ENCODE data around the gene PCDHAC2.
A peak's percentile ranks its signal among the peaks of the same experiment; 100 is the strongest.

PCDHAC2 gene

GRCh38 chr5:140964356-140964755, 1.9 kb upstream of the PCDHAC2 start:
- H3K9ac ChIP-seq (ENCODE audit: low read length), result no peak overlapping the region
- no peak overlapping the region for H3K4me3 ChIP-seq (ENCODE audit: low read depth, low read length)
- no peaks in the 10 kb centered on the region for H3K36me3 ChIP-seq (ENCODE audit: control insufficient read depth, insufficient read depth, low read length)
- peaks cover 26% of the 10 kb centered on the region for H3K27me3 ChIP-seq (ENCODE audit: control insufficient read depth, insufficient read depth, low read length)
- H3K9me3 ChIP-seq (ENCODE audit: control insufficient read depth, insufficient read depth, low read depth, low read length), result no peaks in the 10 kb centered on the region
- peaks cover 18% of the 10 kb centered on the region for H3K4me1 ChIP-seq (ENCODE audit: control insufficient read depth, insufficient read depth, low read length)
- H3K27ac ChIP-seq (ENCODE audit: low read depth, low read length), result no peak overlapping the region

- Histone ChIP-seq H3K27me3 (ENCODE audit: control insufficient read depth, insufficient read depth, low read length) (peaks cover 26% of the 10 kb centered on the region), H3K9ac (ENCODE audit: low read length) (peak overlapping the region; percentile 80), H3K27ac (ENCODE audit: low read depth, low read length) (no peak overlapping the region), H3K9me3 (ENCODE audit: control insufficient read depth, insufficient read depth, low read depth, low read length) (no peaks in the 10 kb centered on the region), H3K4me1 (ENCODE audit: control insufficient read depth, insufficient read depth, low read length) (peaks cover 30% of the 10 kb centered on the region), H3K4me3 (ENCODE audit: low read depth, low read length) (peak overlapping the region; percentile 94), H3K36me3 (ENCODE audit: control insufficient read depth, insufficient read depth, low read length) (no peaks in the 10 kb centered on the region)
Observed at GRCh38 chr5:140965905-140966292, 377 bp upstream of the PCDHAC2 start.

GRCh38 chr5:140967226-140967893, 1.1 kb downstream of the PCDHAC2 start:
- Histone ChIP-seq H3K9ac (ENCODE audit: low read length) (peak overlapping the region; percentile 80), H3K4me3 (ENCODE audit: low read depth, low read length) (peak overlapping the region; percentile 94), H3K27me3 (ENCODE audit: control insufficient read depth, insufficient read depth, low read length) (peaks cover 26% of the 10 kb centered on the region), H3K4me1 (ENCODE audit: control insufficient read depth, insufficient read depth, low read length) (peaks cover 34% of the 10 kb centered on the region), H3K36me3 (ENCODE audit: control insufficient read depth, insufficient read depth, low read length) (no peaks in the 10 kb centered on the region), H3K27ac (ENCODE audit: low read depth, low read length) (no peak overlapping the region), H3K9me3 (ENCODE audit: control insufficient read depth, insufficient read depth, low read depth, low read length) (no peaks in the 10 kb centered on the region)

GRCh38 chr5:140969880-140970279, 3.6 kb downstream of the PCDHAC2 start:
- peaks cover 22% of the 10 kb centered on the region for H3K27me3 ChIP-seq (ENCODE audit: control insufficient read depth, insufficient read depth, low read length)
- H3K4me1 ChIP-seq (ENCODE audit: control insufficient read depth, insufficient read depth, low read length), result peaks cover 33% of the 10 kb centered on the region
- H3K4me3 ChIP-seq (ENCODE audit: low read depth, low read length), result peak overlapping the region; percentile 13; the same call in 1 of the 2 replicates
- H3K36me3 ChIP-seq (ENCODE audit: control insufficient read depth, insufficient read depth, low read length), result no peaks in the 10 kb centered on the region
- H3K27ac ChIP-seq (ENCODE audit: low read depth, low read length), result no peak overlapping the region
- no peaks in the 10 kb centered on the region for H3K9me3 ChIP-seq (ENCODE audit: control insufficient read depth, insufficient read depth, low read depth, low read length)
- H3K9ac ChIP-seq (ENCODE audit: low read length), result no peak overlapping the region

GRCh38 chr5:140973550-140973949, 7.3 kb downstream of the PCDHAC2 start:
- no peak overlapping the region for H3K9ac ChIP-seq (ENCODE audit: low read length)
- no peak overlapping the region for H3K4me3 ChIP-seq (ENCODE audit: low read depth, low read length)
- no peaks in the 10 kb centered on the region for H3K27me3 ChIP-seq (ENCODE audit: control insufficient read depth, insufficient read depth, low read length)
- H3K9me3 ChIP-seq (ENCODE audit: control insufficient read depth, insufficient read depth, low read depth, low read length), result no peaks in the 10 kb centered on the region
- no peak overlapping the region for H3K27ac ChIP-seq (ENCODE audit: low read depth, low read length)
- peaks cover 38% of the 10 kb centered on the region for H3K4me1 ChIP-seq (ENCODE audit: control insufficient read depth, insufficient read depth, low read length)
- no peaks in the 10 kb centered on the region for H3K36me3 ChIP-seq (ENCODE audit: control insufficient read depth, insufficient read depth, low read length)

- Histone ChIP-seq H3K9me3 (ENCODE audit: control insufficient read depth, insufficient read depth, low read depth, low read length) (no peaks in the 10 kb centered on the region), H3K36me3 (ENCODE audit: control insufficient read depth, insufficient read depth, low read length) (no peaks in the 10 kb centered on the region), H3K4me1 (ENCODE audit: control insufficient read depth, insufficient read depth, low read length) (peaks cover 23% of the 10 kb centered on the region), H3K4me3 (ENCODE audit: low read depth, low read length) (no peak overlapping the region), H3K27me3 (ENCODE audit: control insufficient read depth, insufficient read depth, low read length) (no peaks in the 10 kb centered on the region), H3K27ac (ENCODE audit: low read depth, low read length) (no peak overlapping the region), H3K9ac (ENCODE audit: low read length) (no peak overlapping the region)
Observed at GRCh38 chr5:140977003-140977402, 10.7 kb downstream of the PCDHAC2 start.

GRCh38 chr5:140978260-140978659, 12.0 kb downstream of the PCDHAC2 start:
- Histone ChIP-seq H3K36me3 (ENCODE audit: control insufficient read depth, insufficient read depth, low read length) (peaks cover 3% of the 10 kb centered on the region; the same call in 1 of the 2 replicates), H3K9me3 (ENCODE audit: control insufficient read depth, insufficient read depth, low read depth, low read length) (no peaks in the 10 kb centered on the region), H3K27ac (ENCODE audit: low read depth, low read length) (no peak overlapping the region), H3K4me3 (ENCODE audit: low read depth, low read length) (no peak overlapping the region), H3K9ac (ENCODE audit: low read length) (no peak overlapping the region), H3K4me1 (ENCODE audit: control insufficient read depth, insufficient read depth, low read length) (peaks cover 23% of the 10 kb centered on the region), H3K27me3 (ENCODE audit: control insufficient read depth, insufficient read depth, low read length) (no peaks in the 10 kb centered on the region)

GRCh38 chr5:140978983-140979382, 12.7 kb downstream of the PCDHAC2 start:
- no peak overlapping the region for H3K27ac ChIP-seq (ENCODE audit: low read depth, low read length)
- no peak overlapping the region for H3K9ac ChIP-seq (ENCODE audit: low read length)
- peaks cover 17% of the 10 kb centered on the region for H3K4me1 ChIP-seq (ENCODE audit: control insufficient read depth, insufficient read depth, low read length)
- H3K9me3 ChIP-seq (ENCODE audit: control insufficient read depth, insufficient read depth, low read depth, low read length), result no peaks in the 10 kb centered on the region
- peaks cover 3% of the 10 kb centered on the region; the same call in 1 of the 2 replicates for H3K36me3 ChIP-seq (ENCODE audit: control insufficient read depth, insufficient read depth, low read length)
- no peaks in the 10 kb centered on the region for H3K27me3 ChIP-seq (ENCODE audit: control insufficient read depth, insufficient read depth, low read length)
- H3K4me3 ChIP-seq (ENCODE audit: low read depth, low read length), result no peak overlapping the region

- no peak overlapping the region for H3K9ac ChIP-seq (ENCODE audit: low read length)
- peaks cover 28% of the 10 kb centered on the region for H3K4me1 ChIP-seq (ENCODE audit: control insufficient read depth, insufficient read depth, low read length)
- no peak overlapping the region for H3K4me3 ChIP-seq (ENCODE audit: low read depth, low read length)
- H3K27ac ChIP-seq (ENCODE audit: low read depth, low read length), result no peak overlapping the region
- no peaks in the 10 kb centered on the region for H3K9me3 ChIP-seq (ENCODE audit: control insufficient read depth, insufficient read depth, low read depth, low read length)
- no peaks in the 10 kb centered on the region for H3K27me3 ChIP-seq (ENCODE audit: control insufficient read depth, insufficient read depth, low read length)
- peaks cover 3% of the 10 kb centered on the region; the same call in 1 of the 2 replicates for H3K36me3 ChIP-seq (ENCODE audit: control insufficient read depth, insufficient read depth, low read length)
Observed at GRCh38 chr5:140982083-140982716, 15.9 kb downstream of the PCDHAC2 start.

GRCh38 chr5:140986117-140986521, 19.8 kb downstream of the PCDHAC2 start:
- no peaks in the 10 kb centered on the region for H3K9me3 ChIP-seq (ENCODE audit: control insufficient read depth, insufficient read depth, low read depth, low read length)
- H3K9ac ChIP-seq (ENCODE audit: low read length), result peak overlapping the region; percentile 55
- H3K4me3 ChIP-seq (ENCODE audit: low read depth, low read length), result 0 out of 2 replicates have a peak overlapping the region, but pooled peaks have one; percentile 22
- peaks cover 3% of the 10 kb centered on the region; the same call in 1 of the 2 replicates for H3K36me3 ChIP-seq (ENCODE audit: control insufficient read depth, insufficient read depth, low read length)
- peaks cover 48% of the 10 kb centered on the region for H3K4me1 ChIP-seq (ENCODE audit: control insufficient read depth, insufficient read depth, low read length)
- no peaks in the 10 kb centered on the region for H3K27me3 ChIP-seq (ENCODE audit: control insufficient read depth, insufficient read depth, low read length)
- peak overlapping the region; percentile 80 for H3K27ac ChIP-seq (ENCODE audit: low read depth, low read length)

- Histone ChIP-seq H3K27me3 (ENCODE audit: control insufficient read depth, insufficient read depth, low read length) (no peaks in the 10 kb centered on the region), H3K4me1 (ENCODE audit: control insufficient read depth, insufficient read depth, low read length) (peaks cover 48% of the 10 kb centered on the region), H3K36me3 (ENCODE audit: control insufficient read depth, insufficient read depth, low read length) (no peaks in the 10 kb centered on the region), H3K9me3 (ENCODE audit: control insufficient read depth, insufficient read depth, low read depth, low read length) (no peaks in the 10 kb centered on the region), H3K9ac (ENCODE audit: low read length) (no peak overlapping the region), H3K27ac (ENCODE audit: low read depth, low read length) (no peak overlapping the region), H3K4me3 (ENCODE audit: low read depth, low read length) (no peak overlapping the region)
Observed at GRCh38 chr5:140988100-140988499, 21.8 kb downstream of the PCDHAC2 start.
